ENCODE results near the gene RAB9A. TPM values are rescaled to one million over a fixed set of nuclear protein-coding genes. Genes with fewer than 3 reads are reported as not detected.

RAB9A gene
- total RNA-seq, 1 experiment from 2014 or later = 41.4 TPM

DNA sequence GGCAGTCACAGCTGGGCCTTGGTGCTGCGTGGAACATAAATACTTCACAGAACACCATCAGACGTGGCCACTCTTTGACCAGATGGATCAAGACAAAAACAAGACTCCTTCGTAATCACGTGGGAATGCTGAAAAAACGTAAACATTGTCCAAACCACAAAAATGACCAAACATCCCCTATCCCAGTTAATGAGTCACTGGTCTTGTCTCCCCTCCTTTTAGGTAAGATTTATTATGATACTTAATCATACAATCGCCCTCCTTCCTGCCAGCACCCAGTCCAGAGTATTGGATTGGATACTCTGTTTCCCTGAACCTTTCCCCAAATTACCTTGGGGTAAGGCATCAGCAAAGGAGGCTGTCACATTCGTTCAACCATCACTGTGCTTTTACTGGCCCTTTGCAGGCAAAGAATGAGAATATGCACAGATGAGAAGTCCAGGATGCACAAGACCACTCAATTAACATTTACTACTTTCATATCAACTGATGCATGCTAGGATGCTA, 36.6 kb upstream of the RAB9A start:
- DNase-seq = peak; percentile 34
- CTCF ChIA-PET = interaction anchor here (1.0 kb wide), 1 partner anchor 46 kb away, joined by 4 read pairs; no protein-coding TSS in a partner anchor
- no peak for TF ChIP-seq CTCF (IDR thresholded peaks at IDR 0.05; ENCODE audit: unreplicated experiment)
- BruUV-seq (replicated peaks) = no TSS peak
- H3K4me1 Mint-ChIP-seq (ENCODE audit: low read depth, unreplicated experiment) = peaks cover 23% of the 10 kb centered on the region
- peaks cover 14% of the 10 kb centered on the region for H3K36me3 Mint-ChIP-seq (ENCODE audit: insufficient read depth, unreplicated experiment)
- H3K27ac Mint-ChIP-seq (ENCODE audit: unreplicated experiment) = peak overlapping the region; percentile 81
- no peaks in the 10 kb centered on the region for H3K27me3 Mint-ChIP-seq (ENCODE audit: unreplicated experiment)
- intact Hi-C loops (cut with micrococcal nuclease; ENCODE audit: unreplicated experiment) = loop anchor here (2.0 kb wide), 1 partner anchor 376 kb away; the partner anchor contains the start of gene GEMIN8
- no peaks in the 10 kb centered on the region for H3K9me3 Mint-ChIP-seq (ENCODE audit: low read depth, unreplicated experiment)
- peak overlapping the region; percentile 80 for H3K4me3 Mint-ChIP-seq (ENCODE audit: low read depth, unreplicated experiment)

DNA sequence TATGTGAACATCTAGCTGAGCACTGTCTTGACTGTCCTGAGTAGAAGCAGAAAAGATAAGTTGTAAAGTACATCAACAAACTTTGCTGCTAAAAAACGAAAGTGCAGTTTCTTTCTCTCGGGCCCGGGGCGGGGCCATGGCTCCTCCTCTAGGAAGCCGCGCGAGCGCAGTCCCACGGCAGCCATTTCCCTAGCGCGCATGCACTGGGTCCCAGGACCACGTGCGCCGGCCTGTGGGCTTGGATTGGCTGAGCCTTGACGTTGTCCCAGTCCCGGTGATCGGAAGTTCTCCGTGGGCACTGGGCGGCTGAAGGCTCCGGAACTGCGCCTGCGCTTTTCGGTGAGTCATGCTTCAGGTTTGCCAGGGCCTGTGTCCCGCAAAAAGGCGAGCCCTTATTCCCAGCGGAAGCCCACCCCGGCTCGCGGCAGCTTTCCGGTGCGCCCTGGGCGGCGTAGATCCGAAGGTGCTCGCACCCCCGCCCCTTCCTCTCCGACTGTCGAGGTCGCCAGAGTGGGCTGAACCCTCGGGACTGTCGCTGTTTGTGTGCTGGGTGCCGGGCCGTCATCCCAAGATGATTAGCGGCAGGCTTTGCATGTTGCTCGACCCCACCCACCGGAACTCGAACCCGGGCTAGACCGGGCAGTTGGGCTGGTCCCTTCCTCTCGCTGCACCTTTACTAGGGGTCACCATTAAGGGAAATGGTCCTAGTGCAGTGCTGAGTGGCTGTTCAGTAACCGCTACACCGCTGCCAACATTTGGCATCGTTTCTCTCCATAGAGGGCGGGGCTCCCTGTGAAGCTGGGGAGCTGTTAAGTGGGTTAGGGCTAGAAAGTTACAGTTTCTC, 35.9 kb upstream of the RAB9A start, which contains the start of gene TCEANC:
Gene TCEANC (plus strand): TSS at position 292 of the 844 bp plus-strand sequence. CDS start 9,368 bp downstream, outside the sequence.
- Mint-ChIP-seq H3K36me3 (ENCODE audit: insufficient read depth, unreplicated experiment) (peaks cover 14% of the 10 kb centered on the region), H3K27ac (ENCODE audit: unreplicated experiment) (peak within 1 kb of the TSS; percentile 81), H3K27me3 (ENCODE audit: unreplicated experiment) (no peaks in the 10 kb centered on the region), H3K4me3 (ENCODE audit: low read depth, unreplicated experiment) (peak within 1 kb of the TSS; percentile 80), H3K4me1 (ENCODE audit: low read depth, unreplicated experiment) (peaks cover 15% of the 10 kb centered on the region), H3K9me3 (ENCODE audit: low read depth, unreplicated experiment) (no peaks in the 10 kb centered on the region)
- TF ChIP-seq CTCF (IDR thresholded peaks at IDR 0.05; ENCODE audit: unreplicated experiment) = no peak
- CTCF ChIA-PET = interaction anchor here (1.0 kb wide), 1 partner anchor 45 kb away, joined by 4 read pairs; no protein-coding TSS in a partner anchor
- peak; percentile 95 for DNase-seq
- intact Hi-C loops (cut with micrococcal nuclease; ENCODE audit: unreplicated experiment) = loop anchor here (2.0 kb wide), 1 partner anchor 376 kb away; the partner anchor contains the start of gene GEMIN8
- TSS peak; percentile 80 for BruUV-seq (replicated peaks)

GRCh38 chrX:13654116-13654515, 34.8 kb upstream of the RAB9A start:
- Mint-ChIP-seq H3K9me3 (ENCODE audit: low read depth, unreplicated experiment) (no peaks in the 10 kb centered on the region), H3K36me3 (ENCODE audit: insufficient read depth, unreplicated experiment) (peaks cover 14% of the 10 kb centered on the region), H3K27ac (ENCODE audit: unreplicated experiment) (peak overlapping the region; percentile 81), H3K4me3 (ENCODE audit: low read depth, unreplicated experiment) (peak overlapping the region; percentile 80), H3K27me3 (ENCODE audit: unreplicated experiment) (no peaks in the 10 kb centered on the region), H3K4me1 (ENCODE audit: low read depth, unreplicated experiment) (peaks cover 21% of the 10 kb centered on the region)
- no peak for DNase-seq
- intact Hi-C loops (cut with micrococcal nuclease; ENCODE audit: unreplicated experiment) = no loop called here
- TF ChIP-seq CTCF (IDR thresholded peaks at IDR 0.05; ENCODE audit: unreplicated experiment) = no peak
- BruUV-seq (replicated peaks) = TSS peak; percentile 66
- CTCF ChIA-PET = no interaction called here

DNA sequence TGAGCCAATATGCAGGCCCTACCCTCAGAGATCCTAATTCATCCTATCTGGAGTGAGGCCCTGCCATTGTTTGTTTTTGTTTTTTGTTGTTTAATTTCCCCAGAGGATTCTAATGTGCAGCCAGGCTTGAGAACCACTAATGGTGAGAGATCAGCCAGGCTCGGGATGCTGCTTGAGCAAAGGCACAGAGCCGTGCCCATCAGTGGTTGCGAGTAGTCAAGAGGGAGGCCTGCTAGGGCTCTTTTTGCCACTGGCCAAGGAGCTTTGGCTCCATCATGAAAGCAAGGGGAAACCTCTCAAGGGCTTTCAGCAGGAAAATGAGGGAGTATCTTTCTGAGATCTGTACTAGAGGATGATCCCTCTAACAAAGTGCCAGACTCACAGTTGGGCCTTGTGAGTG, 33.3 kb upstream of the RAB9A start:
- DNase-seq = no peak
- no peaks in the 10 kb centered on the region for H3K27me3 Mint-ChIP-seq (ENCODE audit: unreplicated experiment)
- peaks cover 21% of the 10 kb centered on the region for H3K4me1 Mint-ChIP-seq (ENCODE audit: low read depth, unreplicated experiment)
- no TSS peak for BruUV-seq (replicated peaks)
- no peaks in the 10 kb centered on the region for H3K9me3 Mint-ChIP-seq (ENCODE audit: low read depth, unreplicated experiment)
- intact Hi-C loops (cut with micrococcal nuclease; ENCODE audit: unreplicated experiment) = no loop called here
- no peak overlapping the region for H3K27ac Mint-ChIP-seq (ENCODE audit: unreplicated experiment)
- peaks cover 14% of the 10 kb centered on the region for H3K36me3 Mint-ChIP-seq (ENCODE audit: insufficient read depth, unreplicated experiment)
- TF ChIP-seq CTCF (IDR thresholded peaks at IDR 0.05; ENCODE audit: unreplicated experiment) = no peak
- H3K4me3 Mint-ChIP-seq (ENCODE audit: low read depth, unreplicated experiment) = no peak overlapping the region
- CTCF ChIA-PET = no interaction called here

Data from Calu3 (cell line).